ENCODE measurements around the gene COL23A1. TPM values are rescaled to one million over a fixed set of nuclear protein-coding genes. Genes with fewer than 3 reads are reported as not detected.

Gene COL23A1
- total RNA-seq, 1 donor from 2014 or later = 10.7 TPM

DNA sequence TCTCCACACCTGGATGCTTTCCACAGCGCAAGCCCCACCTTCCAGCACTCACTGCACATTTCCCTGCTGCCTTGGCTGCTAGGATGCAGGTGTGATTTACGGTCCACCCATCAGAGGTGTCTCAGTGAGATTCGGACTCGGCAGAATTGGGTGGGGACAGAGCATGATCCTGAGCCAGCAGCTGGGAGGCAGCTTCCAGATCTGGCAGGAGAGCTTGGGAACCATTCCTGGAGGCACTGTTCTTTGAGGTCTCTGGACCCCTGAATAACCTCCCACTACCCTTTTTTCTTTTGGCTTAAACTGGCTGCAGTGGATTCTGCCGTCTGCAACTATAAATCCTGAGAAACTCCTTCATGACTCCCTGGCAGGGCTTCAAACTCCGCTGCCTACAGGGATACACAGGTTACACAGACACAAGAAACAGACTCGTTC lies 258.0 kb downstream of the COL23A1 start:
- intact Hi-C loops (cut with DNase I) = no loop called here
- ATAC-seq (no peak), DNase-seq (ENCODE audit: low spot score) (no peak)

DNA sequence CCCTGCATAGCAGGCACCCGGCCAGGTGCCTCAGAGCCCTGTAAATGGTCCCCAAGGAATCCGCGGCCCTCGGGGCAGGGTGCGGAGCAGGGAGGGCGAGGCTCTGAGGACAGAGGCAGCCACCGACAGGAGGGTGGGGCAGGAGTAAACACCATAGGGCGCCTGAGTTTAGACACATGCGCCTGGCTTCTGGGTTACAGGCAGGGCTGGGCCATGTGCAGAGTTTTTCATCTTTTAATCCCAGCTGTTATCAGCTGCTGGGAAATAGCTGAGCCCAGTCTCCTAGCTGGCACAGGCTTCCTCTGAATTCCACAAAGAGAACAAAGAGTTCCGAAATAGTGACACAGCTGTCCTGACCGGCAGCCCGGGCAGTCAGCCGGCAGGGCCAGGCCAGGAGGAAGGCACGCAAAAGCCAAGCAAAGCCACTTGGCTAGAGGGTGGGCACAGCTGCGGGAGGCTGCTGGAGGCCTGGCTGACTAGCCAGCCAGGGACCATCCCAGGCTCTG lies 258.6 kb downstream of the COL23A1 start:
- ATAC-seq = peak; percentile 69
- intact Hi-C loops (cut with DNase I) = no loop called here
- DNase-seq (ENCODE audit: low spot score) = no peak

DNA sequence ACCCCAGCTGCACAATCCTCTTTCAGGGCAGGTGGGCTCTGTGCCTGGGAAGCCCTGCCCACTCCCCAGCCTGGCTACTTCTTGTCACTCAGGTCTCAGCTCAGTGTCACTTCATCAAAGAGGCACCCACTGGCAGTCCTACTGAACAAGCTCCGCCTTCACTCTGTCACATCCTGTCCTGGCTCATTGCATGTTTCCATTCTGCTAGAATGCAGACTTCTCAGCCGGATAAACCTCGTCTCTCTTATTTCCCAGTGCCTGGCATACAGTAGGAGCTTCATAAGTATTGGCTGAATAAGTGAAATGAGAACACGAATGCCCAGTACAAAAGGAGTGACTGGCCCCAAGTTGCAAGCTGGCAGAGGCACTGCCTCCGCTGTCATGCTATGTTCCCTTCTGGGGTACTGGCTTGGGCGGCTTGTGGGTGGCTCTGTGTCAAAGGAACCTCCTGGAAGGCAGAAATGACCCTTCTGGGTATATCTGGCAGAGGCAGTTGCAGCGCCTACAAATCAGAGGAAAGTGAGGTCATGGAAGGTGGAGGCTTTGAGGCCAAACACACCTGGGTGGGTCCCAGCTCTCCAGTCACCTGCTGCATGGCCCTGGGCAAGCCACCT lies 259.3 kb downstream of the COL23A1 start:
- no peak for DNase-seq (ENCODE audit: low spot score)
- no peak for ATAC-seq
- intact Hi-C loops (cut with DNase I) = no loop called here

DNA sequence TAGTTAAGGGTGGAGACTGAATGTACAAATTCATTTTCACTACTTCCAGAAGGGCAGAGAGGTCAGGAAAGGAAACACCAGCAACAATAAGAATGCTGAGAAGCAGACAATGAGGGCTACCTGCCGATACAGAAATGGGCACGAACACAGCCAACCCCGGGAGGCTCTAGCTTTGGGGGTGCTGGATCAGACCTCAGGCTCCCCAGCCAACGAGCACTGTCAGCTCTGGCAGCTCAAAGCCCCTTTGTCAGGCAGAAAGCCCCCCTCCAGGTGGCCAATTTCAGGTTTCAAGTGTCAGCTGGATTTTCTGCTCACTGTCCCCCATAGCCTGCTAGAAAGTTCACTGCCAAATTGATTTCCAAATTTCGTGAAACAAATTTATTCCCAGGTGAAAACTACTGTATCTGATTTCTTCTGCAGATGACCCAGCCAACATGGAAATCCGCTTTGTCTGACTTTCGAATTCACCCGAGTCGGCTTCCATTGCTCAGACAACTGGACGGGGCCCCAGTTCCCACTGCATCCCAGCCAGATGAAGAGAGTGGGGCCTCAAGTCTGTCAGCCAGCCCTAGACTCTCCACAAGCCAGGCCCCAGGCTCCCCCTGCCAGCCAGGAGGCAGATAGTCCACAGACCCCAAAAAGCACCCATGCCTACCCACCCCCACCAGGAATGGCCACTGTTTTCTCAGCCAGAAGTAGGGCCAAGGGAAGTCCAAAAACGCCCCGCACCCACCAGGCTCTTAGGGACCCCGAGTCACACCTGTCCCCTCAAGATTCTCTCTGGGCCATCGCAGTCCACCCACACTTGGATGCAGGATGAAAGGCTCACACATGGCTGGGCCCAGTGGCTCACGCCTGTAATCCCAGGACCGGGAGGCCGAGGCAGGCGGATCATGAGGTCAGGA lies 261.1 kb downstream of the COL23A1 start:
- DNase-seq (ENCODE audit: low spot score) (no peak), ATAC-seq (no peak)
- intact Hi-C loops (cut with DNase I) = no loop called here

DNA sequence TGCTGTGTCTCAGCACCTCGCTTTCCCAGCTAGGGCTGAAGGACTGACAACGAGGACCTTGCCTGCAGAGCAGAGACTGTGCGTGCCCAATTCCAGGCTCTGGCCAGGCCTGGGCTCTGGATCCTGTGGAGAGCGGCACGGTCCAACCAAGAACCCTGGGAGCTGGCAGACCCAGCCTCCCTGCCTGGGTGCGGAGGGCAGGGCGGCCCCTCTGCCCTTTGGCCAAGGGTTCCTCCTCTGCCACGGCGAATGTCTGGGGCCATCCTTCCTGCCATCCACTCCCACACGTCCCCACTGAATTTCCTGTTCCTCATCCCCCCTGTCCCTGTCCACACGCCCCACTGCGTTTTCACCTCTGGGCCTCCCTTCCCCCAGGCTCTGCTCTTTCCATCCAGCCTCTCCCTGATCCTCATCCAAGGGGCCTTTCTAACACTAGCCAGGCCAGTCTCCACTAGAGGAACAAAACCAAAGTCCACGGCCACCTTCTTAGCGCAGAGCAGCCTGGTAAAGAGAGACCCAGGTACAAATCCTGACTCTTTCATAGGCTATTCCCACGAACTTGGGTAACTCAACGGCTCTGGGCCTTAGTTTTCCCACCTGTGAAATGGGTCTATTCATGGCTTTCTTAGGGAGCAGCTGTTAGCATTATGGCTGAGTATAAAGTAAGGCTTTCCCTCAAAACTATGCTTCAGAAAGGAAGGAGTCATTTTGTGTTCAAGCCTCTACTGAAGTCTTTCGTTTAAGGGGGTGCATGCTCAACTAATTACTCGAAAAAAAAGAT lies 262.1 kb downstream of the COL23A1 start:
- intact Hi-C loops (cut with DNase I) = no loop called here
- DNase-seq (ENCODE audit: low spot score) (no peak), ATAC-seq (no peak)

DNA sequence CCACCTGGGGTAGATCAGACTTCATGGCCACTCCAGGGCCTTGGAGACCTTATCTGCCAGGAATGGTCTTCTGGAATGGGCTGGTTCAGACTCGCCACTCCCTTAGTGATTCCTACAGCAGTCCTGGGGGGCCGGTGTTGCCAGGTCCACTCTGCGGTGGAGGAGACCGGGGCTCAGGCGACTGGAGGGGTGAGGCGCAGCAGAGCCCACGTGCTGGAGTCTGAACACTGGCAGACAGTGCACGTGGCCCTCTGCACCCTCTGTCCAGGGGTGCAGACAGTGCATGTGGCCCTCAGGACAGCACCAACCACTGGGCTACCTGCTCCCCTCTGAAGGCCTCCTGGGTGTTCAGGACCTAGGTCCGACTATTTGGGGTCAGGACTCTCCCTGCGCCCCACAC lies 262.7 kb downstream of the COL23A1 start:
- ATAC-seq = no peak
- DNase-seq (ENCODE audit: low spot score) = no peak
- intact Hi-C loops (cut with DNase I) = no loop called here

DNA sequence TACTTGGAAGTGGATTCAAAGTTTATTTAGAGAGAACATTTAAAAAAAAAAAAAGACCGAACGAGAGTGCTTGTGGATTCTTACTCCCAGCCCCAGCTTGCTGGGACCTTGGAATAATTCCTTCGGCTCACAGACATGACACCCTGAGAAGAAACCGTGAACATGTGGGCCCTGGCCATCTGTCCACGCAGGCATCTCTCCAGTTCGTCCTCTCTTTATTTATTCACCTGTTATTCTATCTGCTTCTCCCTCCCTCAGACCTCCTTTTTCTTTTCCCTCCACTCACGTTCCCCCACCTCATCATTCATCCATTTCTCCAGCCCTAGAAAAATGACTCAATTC lies 263.8 kb downstream of the COL23A1 start:
- intact Hi-C loops (cut with DNase I) = no loop called here
- ATAC-seq = no peak
- no peak for DNase-seq (ENCODE audit: low spot score)

DNA sequence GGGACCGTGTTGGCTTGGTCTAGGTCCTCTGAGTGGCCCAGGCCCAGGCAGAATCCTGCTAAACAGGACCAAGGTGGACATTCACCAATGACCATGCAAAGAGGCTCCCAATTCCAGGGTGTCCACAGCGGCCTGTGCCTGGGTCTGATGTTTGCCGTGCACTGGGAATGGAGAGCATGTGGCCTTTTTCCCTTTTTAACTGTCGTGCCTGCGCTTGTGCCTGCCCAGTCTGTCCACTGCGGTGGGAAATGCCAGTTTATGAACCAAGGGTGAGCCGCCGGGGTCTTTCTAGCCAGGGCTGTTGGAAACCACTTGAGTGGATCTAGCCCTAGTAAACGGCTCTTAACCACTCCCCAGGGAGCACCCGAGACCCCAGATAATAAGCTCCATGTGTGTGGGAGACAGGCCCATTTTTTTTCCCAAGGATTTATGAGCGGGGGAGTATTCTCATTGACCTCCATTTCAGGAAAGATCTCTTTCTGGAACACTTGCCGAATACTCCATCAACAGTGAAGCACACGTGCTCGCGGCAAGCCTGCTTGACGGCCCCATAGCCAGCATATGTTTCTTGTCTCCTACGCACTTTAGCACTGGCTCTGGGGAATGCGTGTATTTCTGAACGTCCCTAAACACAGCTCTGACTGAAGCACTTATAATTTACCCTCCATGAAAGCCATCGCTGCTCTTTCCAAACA lies 264.4 kb downstream of the COL23A1 start:
- ATAC-seq = peak; percentile 78
- intact Hi-C loops (cut with DNase I) = no loop called here
- no peak for DNase-seq (ENCODE audit: low spot score)

DNA sequence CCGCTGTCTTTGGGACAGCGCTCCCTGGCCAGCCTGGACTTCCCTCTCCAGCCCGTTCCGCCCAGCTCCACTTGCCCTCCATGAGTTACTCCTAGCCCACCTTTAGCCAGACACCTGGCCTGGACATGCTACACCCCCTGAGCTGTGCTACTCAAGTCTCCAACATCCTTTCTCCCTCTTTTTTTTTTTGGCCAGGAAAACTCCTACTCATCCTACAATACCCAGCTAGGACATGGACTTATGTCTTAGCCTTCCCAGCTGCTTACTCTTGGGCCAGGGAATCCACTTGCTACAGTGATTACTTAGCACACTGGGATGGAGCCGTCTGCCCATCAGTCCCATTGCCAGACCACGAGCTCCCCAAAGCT lies 264.9 kb downstream of the COL23A1 start:
- no peak for ATAC-seq
- intact Hi-C loops (cut with DNase I) = no loop called here
- DNase-seq (ENCODE audit: low spot score) = no peak

DNA sequence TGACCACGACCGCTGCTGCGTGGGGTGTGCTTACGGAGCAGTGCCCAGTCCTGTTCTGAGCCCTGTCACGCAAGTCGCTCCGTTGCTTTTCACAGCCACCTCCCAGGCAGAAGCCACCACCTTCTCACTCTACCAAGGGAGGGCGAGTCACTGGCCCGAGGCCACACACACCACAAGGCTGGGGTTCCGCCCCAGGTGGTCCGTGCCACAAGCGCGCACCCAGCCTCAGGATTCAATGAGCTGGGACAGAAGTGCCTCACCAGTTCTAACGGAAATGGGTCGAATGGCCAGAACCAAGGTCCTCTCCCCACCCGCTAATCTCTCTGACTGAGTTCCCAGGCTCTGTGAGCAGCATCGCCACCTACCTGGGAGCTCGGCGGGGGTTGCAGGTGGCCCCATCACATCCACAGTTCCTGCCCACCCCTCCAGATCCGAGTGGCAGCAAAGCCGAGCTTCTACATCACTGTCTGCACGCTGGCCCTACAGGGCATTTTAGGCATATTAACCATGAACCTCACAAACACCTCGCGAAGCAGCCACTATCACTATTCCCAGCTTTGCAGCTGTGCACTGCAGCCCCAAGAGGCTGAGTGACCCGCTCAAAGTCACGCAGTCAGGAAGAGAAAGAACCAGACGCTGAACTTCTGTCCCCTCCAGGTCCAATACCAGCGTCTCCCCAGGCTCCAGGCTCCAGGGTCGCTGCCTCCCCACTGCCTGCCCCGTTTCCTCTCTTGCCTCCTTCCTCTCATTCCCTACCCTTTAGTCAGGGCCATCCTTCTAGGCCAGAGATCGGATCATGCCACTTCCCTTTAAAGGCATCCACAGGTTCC lies 265.5 kb downstream of the COL23A1 start:
- ATAC-seq (no peak), DNase-seq (ENCODE audit: low spot score) (no peak)
- intact Hi-C loops (cut with DNase I) = no loop called here

DNA sequence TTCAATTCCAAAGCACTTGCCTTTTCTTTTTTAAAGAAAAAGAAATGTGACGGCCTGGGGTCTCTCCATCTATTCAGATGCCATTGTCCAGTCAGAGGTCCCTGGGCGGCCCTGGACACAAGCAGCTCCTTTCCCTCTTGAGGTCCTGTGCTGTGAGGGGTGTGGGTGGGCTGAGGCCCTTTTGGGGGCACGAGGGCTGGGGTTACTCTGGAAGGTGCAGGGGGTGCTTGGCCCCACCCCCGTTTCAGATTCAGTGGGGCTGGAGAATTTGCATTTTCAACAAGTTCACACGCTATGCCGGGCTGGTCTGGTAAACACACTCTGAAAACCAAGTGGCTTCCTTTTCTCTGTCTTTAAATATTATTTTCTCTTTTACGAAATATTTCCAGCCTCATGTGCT lies 266.2 kb downstream of the COL23A1 start:
- ATAC-seq = no peak
- intact Hi-C loops (cut with DNase I) = no loop called here
- no peak for DNase-seq (ENCODE audit: low spot score)

DNA sequence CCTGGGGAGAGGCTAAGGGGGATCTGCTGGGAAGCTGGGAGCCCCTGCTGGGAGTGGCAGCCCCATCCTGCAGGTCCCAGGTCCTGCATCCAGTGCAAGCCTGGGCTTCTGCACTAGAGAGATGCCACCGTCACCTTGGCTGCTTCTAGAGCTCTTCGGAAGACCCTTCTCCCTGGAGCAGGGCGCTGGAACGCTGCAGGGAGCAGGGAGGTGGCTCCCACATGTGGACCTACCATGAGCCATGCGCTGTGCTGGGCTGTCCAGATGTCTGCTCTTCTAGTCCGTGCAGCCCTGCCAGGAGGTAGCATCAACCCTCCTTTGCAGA lies 266.7 kb downstream of the COL23A1 start:
- no peak for DNase-seq (ENCODE audit: low spot score)
- ATAC-seq = no peak
- intact Hi-C loops (cut with DNase I) = no loop called here

DNA sequence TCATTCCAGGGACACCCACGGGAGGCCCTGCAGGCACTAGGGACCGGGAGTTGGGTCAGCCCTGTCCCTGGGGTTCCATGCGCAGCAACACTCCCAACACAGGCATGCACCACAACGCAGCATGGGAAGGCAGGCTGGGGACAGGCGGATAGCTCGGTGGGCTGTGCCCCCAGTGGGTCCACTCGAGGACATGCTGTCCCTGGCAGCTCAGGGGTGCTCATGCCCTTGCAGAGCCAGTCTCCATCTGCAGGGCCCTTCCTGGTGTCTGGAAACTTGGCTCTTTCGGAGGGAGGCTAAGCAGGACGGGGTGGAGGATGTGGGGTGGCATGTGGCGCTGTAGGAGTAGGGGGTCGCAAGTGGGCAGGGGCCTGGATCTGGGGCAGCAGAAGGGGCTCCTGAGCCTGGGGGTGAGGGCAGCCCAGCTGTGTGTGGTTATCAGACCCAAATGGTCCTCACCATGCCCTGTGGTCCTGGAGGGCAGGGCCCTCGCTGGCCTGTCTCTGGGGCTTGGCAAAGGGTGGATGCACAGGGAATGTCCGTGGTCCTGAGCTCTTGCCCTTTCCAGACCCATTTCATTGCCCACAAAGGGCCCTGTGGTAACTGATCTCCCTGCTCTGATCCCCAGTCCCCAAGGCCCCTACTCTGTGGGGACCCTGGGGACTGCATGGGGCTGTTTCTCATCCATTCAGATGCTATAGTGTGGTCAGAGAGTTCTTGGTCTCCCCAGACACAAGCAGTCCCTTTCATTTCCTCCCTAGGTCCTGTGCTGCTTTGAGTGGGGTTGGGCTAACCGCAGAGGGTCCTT lies 267.3 kb downstream of the COL23A1 start:
- DNase-seq (ENCODE audit: low spot score) (peak; percentile 37), ATAC-seq (no peak)
- intact Hi-C loops (cut with DNase I) = no loop called here

DNA sequence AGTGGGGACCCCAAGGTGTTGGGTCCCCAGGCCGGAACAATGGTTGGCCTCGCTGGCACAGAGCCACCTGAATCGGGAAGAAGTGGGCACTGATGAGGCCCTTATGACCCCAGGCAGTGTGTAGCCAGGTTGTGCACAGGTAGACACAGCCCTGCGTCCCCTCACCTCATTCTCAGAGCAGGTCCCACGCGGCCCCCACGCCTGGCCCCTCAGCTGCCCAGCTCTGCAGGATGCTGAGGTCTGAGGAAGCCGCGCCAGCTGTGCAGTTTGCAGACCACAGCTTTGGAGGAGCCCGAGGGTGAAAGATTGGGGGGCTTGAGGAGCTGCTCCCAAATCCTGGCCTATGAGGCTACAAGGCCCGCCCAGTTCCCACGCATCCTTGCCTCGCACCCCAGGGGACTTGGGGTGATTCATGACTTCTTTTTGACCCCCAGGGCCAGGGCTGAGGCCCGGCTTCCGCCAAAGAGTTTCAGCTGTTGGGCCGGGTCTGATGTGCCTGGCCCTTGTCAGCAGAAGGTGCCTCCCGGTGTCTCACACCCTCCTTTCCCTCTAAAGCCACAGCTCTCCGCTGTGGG lies 269.8 kb downstream of the COL23A1 start:
- peak; percentile 58 for DNase-seq (ENCODE audit: low spot score)
- ATAC-seq = no peak
- intact Hi-C loops (cut with DNase I) = no loop called here

DNA sequence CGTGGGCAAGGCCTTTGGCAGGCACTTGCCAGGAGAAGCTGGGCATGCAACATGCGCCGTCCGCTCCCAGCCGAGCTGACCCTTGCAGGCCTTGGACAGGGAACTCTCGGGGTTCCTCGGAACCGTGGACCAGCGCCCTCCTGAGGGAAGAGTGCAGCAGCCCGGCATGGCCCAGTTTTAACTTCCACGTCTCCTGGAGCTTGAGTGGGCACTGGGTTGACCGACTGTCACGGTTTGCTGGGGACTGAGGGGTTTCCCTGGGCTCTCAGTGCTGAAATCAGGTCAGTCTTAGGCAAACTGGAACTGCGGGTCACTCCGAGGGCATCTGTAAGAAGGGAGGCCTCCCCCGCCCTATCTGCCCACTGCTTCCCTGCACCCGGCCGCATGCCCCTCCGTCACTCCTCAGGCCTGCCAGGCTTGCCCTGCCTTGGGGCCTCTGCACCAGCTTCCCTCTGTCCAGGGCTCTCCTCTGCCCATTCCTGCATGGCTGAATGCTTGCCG lies 270.6 kb downstream of the COL23A1 start:
- DNase-seq (ENCODE audit: low spot score) (peak; percentile 51), ATAC-seq (no peak)
- intact Hi-C loops (cut with DNase I) = no loop called here

DNA sequence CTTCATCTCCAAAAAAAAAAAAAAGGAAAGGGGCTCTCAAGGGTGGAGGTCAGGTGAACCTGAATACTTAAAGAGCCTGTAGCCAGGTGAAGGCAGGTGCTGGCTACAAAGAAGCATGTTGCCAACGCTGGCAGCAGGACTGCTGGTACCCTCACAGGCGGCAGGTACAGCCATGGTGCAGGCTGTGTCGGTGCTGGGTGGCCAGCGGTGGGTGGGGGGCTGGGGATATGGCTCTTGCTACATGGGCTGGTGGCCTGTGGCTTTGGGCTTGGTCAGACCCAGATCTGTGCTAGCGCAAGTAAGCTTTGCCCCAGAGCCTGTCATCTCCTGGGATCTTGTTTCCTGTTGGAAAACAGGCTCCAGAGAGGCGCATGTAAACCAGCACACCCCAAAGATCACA lies 271.3 kb downstream of the COL23A1 start:
- no peak for ATAC-seq
- intact Hi-C loops (cut with DNase I) = no loop called here
- peak; percentile 33 for DNase-seq (ENCODE audit: low spot score)

DNA sequence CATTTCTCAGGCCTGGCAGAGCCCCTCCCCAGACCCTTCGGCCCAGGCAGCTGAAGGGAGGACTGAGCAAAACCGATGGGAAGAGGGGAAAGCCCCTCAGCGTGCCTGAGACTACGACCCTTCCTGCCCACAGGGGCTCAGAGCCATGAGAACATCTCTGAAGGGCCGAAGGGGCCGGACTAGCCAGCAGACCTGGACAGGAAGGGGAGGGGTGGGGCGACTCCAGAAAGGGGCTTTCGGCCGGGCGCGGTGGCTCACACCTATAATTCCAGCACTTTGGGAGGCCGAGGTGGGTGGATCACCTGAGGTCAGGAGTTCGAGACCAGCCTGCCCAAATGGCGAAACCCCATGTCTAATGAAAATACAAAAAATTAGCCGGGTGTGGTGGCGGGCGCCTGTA lies 271.8 kb downstream of the COL23A1 start:
- no peak for ATAC-seq
- peak; percentile 34 for DNase-seq (ENCODE audit: low spot score)
- intact Hi-C loops (cut with DNase I) = no loop called here

Data from sciatic nerve (tissue), 2 donors.